Neutrophil (primary cell): ENCODE measurements around the gene LRP3.

Experiments used
- H3K27ac ChIP-seq: fragments of 200-600 bp; sonication (generic); 2 replicates; pipeline ENCODE4 v1.5.1; 2016; ENCODE audit warnings: mild to moderate bottlenecking, moderate library complexity
- H3K27me3 ChIP-seq: fragments of 200-600 bp; sonication (generic); 2 replicates; pipeline ENCODE4 v1.6.0; 2016; ENCODE audit warnings: mild to moderate bottlenecking
- H3K36me3 ChIP-seq: fragments of 200-600 bp; sonication (generic); 2 replicates; pipeline ENCODE4 v1.5.1; 2017
- H3K4me1 ChIP-seq, 2 experiments: fragments of 200-600 bp in 1 of 2; sonication (generic) in 1 of 2; 1 replicate in 1 of 2; 2 replicates in 1 of 2; pipeline versions ENCODE4 v1.5.1 to v1.6.1; 2013 to 2016; ENCODE audit warnings: low read depth in 1 of 2, low read length in 1 of 2, mild to moderate bottlenecking in 1 of 2, moderate library complexity in 1 of 2; ENCODE audit not compliant: control insufficient read depth in 1 of 2, insufficient read depth in 1 of 2
- H3K4me3 ChIP-seq, 2 experiments: fragments of 200-600 bp in 1 of 2; sonication (generic) in 1 of 2; 1 replicate in 1 of 2; 2 replicates in 1 of 2; pipeline ENCODE4 v1.5.1; 2013 to 2016; ENCODE audit warnings: low read depth in 1 of 2, low read length in 1 of 2, mild to moderate bottlenecking in 1 of 2, moderate library complexity in 1 of 2
- H3K9me3 ChIP-seq: fragments of 200-600 bp; sonication (generic); 2 replicates; pipeline ENCODE4 v1.5.1; 2016
- TF ChIP-seq, protein P1 (sequence below): fragments of 200-600 bp; sonication (generic); IDR thresholded peaks from 2 replicates; pipeline ENCODE4 v1.5.1; 2016; ENCODE audit warnings: antibody characterized with exemption

LRP3 gene

DNA sequence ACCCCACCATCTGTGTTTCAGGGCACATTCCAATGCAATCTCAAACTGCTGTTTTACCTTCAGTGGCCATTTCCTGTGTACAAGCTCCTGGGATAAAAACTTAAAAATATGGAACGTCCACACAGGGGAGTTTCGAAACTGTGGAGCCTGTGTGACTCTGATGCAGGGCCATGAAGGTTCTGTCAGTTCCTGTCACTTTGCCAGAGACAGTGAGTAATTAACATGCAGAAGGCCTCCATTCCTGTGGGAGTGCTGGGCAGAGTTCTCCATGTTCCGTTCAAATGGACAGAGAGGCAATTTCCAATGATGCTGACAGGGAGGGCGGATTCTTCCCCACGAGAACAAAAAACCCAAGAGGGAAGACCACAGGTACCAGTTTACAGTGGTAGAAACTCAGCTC lies 37.8 kb upstream of the LRP3 start:
- H3K4me1 ChIP-seq, result peaks cover 52 to 53% of the 10 kb centered on the region in 2 experiments
- H3K27me3 ChIP-seq, result no peaks in the 10 kb centered on the region
- no peak overlapping the region for H3K27ac ChIP-seq
- H3K4me3 ChIP-seq, result no peak overlapping the region
- H3K9me3 ChIP-seq, result no peaks in the 10 kb centered on the region
- H3K36me3 ChIP-seq, result no peaks in the 10 kb centered on the region
- TF ChIP-seq, protein P1, sequence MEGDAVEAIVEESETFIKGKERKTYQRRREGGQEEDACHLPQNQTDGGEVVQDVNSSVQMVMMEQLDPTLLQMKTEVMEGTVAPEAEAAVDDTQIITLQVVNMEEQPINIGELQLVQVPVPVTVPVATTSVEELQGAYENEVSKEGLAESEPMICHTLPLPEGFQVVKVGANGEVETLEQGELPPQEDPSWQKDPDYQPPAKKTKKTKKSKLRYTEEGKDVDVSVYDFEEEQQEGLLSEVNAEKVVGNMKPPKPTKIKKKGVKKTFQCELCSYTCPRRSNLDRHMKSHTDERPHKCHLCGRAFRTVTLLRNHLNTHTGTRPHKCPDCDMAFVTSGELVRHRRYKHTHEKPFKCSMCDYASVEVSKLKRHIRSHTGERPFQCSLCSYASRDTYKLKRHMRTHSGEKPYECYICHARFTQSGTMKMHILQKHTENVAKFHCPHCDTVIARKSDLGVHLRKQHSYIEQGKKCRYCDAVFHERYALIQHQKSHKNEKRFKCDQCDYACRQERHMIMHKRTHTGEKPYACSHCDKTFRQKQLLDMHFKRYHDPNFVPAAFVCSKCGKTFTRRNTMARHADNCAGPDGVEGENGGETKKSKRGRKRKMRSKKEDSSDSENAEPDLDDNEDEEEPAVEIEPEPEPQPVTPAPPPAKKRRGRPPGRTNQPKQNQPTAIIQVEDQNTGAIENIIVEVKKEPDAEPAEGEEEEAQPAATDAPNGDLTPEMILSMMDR, result no peak

DNA sequence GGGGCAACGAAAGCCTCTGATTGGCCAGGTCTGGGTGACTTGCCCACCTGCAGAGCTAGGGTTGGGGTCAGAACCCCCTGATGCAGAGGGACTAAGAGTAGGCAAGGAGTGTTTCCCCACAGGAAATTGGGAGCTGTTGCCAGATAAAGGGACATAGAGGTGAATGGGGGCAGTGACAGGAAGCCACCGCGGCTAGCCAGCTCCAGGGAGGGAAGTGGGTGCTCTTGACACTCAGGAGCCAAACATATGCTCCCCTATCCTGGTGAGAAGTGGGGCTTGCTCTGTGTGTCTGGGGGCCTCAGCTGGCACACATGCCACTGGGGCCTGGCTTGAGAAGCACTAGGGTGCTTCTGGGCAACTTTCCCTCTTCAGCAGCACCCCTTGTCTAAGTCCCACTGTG lies 36.2 kb upstream of the LRP3 start:
- Histone ChIP-seq H3K27ac (peak overlapping the region; percentile 81), H3K9me3 (no peaks in the 10 kb centered on the region), H3K4me3 (no peak overlapping the region), H3K27me3 (no peaks in the 10 kb centered on the region), H3K36me3 (no peaks in the 10 kb centered on the region), H3K4me1 (peaks cover 44 to 46% of the 10 kb centered on the region in 2 experiments)
- TF ChIP-seq, protein P1, result no peak

DNA sequence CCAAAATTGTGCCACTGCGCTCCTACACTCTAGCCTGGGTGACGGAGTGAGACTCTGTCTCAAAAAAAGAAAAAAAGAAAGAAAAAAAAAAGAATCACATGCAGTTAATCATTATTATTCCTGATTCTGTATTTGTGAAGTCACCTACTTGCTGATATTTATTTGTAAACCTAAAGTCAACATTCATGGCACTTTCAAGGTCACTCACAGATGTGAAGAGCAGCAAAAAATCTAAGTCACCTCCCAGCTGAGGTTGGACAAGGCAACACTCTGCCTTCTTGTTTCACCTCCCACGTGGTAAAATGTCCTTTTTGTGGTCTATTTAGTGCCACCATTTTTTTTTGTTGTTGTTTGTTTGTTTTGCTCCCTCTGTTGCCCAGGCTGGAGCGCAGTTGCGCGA lies 35.8 kb upstream of the LRP3 start:
- peak overlapping the region; percentile 81 for H3K27ac ChIP-seq
- TF ChIP-seq, protein P1, result no peak
- H3K27me3 ChIP-seq, result no peaks in the 10 kb centered on the region
- no peaks in the 10 kb centered on the region for H3K9me3 ChIP-seq
- no peak overlapping the region for H3K4me3 ChIP-seq
- H3K36me3 ChIP-seq, result no peaks in the 10 kb centered on the region
- H3K4me1 ChIP-seq, result peaks cover 44 to 46% of the 10 kb centered on the region in 2 experiments

DNA sequence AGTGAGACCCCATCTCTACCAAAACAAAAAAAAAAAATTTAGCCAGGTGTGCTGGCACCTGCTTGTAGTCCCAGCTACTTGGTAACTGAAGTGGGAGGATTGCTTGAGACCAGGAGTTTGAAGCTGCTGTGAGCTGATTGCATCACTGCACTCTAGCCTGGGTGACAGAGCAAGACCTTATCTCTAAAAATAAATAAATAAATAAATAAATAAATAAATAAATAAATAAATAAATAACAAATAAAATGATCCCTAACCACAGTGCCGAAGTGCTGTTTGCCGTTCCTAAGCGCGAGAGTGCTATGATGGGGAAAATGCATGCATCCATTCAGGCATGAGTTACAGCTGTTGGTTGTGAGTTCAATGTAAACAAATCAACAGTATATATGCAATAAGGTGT lies 35.0 kb upstream of the LRP3 start:
- Histone ChIP-seq H3K36me3 (no peaks in the 10 kb centered on the region), H3K9me3 (no peaks in the 10 kb centered on the region), H3K27ac (peak overlapping the region; percentile 81), H3K27me3 (no peaks in the 10 kb centered on the region), H3K4me1 (peaks cover 49 to 50% of the 10 kb centered on the region in 2 experiments), H3K4me3 (no peak overlapping the region)
- TF ChIP-seq, protein P1, result no peak

DNA sequence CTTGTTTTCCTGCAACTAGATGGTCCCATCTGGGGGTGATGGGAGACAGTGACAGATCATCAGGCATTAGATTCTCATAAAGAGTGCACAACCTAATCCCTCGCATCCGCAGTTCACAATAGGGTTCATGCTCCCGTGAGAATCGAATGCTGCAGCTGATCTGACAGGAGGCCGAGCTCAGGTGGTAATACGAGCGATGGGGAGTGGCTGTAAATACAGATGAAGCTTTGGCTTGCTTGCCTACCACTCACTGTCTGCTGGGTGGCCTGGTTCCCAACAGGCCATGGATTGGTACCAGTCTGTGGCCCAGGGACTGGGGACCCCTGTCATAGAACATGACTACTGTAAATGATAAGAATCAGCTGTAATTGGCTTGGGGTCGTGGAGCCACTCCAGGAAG lies 34.2 kb upstream of the LRP3 start:
- peak overlapping the region; percentile 81 for H3K27ac ChIP-seq
- H3K9me3 ChIP-seq, result no peaks in the 10 kb centered on the region
- H3K4me1 ChIP-seq, result peaks cover 49 to 50% of the 10 kb centered on the region in 2 experiments
- TF ChIP-seq, protein P1, result no peak
- no peaks in the 10 kb centered on the region for H3K27me3 ChIP-seq
- H3K36me3 ChIP-seq, result no peaks in the 10 kb centered on the region
- peak overlapping the region in 1 of 2 experiments; percentile 8 for H3K4me3 ChIP-seq

DNA sequence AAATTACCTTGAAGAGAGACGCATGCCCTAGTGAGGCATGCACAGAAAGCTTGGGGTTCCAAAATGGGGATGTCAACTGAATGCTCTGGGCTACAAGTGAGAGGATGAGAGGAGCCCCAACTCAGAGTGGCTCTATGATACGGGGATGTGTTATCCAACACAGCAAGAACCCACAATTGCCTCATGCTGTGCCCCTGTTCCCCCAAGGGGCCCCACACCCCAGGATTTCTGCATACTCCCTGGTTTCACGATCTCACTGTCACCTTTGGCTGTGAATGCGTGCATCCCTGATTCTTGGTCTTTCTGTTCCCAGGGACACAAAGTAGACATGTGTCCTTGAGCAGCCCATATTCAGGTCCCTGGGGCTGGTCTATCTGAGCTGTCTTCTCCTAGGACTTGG lies 32.9 kb upstream of the LRP3 start:
- Histone ChIP-seq H3K4me3 (no peak overlapping the region), H3K4me1 (peaks cover 49 to 50% of the 10 kb centered on the region in 2 experiments), H3K27me3 (no peaks in the 10 kb centered on the region), H3K36me3 (no peaks in the 10 kb centered on the region), H3K9me3 (no peaks in the 10 kb centered on the region), H3K27ac (peak overlapping the region; percentile 81)
- TF ChIP-seq, protein P1, result no peak
